22Rv1 (cell line): ENCODE data around the gene QSOX2.

ENCODE experiments used
- ZFX ChIP-seq: fragments of 450-650 bp; IDR thresholded peaks from 2 replicates; pipeline ENCODE4 v1.6.1; 2017; ENCODE audit warnings: antibody characterized with exemption, borderline replicate concordance
- TF ChIP-seq, protein P1 (sequence below): fragments of 450-650 bp; IDR thresholded peaks from 2 replicates; pipeline ENCODE4 v1.5.1; 2017; ENCODE audit warnings: mild to moderate bottlenecking

DNA sequence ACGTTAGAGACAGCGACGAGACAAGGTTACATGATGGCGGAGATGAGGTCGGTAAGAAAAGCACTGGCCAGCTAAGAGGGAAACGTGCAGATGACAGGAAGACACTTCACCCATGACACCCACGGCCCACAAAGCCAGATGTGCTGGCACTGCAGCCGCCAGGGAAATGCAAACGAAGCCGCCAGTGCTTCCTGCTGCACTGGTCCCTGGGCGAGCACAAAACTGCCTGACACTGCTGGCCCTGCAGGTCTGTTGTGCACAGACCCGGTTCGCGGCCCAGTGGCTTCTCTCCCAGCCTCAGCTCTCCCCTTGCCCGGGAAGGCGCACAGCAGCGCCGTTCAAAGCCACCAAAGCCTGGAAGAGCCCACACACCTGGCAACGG is 20.3 kb downstream of the QSOX2 start:
- TF ChIP-seq, protein P1, sequence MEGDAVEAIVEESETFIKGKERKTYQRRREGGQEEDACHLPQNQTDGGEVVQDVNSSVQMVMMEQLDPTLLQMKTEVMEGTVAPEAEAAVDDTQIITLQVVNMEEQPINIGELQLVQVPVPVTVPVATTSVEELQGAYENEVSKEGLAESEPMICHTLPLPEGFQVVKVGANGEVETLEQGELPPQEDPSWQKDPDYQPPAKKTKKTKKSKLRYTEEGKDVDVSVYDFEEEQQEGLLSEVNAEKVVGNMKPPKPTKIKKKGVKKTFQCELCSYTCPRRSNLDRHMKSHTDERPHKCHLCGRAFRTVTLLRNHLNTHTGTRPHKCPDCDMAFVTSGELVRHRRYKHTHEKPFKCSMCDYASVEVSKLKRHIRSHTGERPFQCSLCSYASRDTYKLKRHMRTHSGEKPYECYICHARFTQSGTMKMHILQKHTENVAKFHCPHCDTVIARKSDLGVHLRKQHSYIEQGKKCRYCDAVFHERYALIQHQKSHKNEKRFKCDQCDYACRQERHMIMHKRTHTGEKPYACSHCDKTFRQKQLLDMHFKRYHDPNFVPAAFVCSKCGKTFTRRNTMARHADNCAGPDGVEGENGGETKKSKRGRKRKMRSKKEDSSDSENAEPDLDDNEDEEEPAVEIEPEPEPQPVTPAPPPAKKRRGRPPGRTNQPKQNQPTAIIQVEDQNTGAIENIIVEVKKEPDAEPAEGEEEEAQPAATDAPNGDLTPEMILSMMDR = no peak
- TF ChIP-seq ZFX = no peak
